Measurements from ENCODE around the gene TLK2. TPM values are rescaled to one million over a fixed set of nuclear protein-coding genes. Genes with fewer than 3 reads are reported as not detected.

Gene TLK2
- total RNA-seq, 1 experiment from 2014 or later, result 40.5 TPM

DNA sequence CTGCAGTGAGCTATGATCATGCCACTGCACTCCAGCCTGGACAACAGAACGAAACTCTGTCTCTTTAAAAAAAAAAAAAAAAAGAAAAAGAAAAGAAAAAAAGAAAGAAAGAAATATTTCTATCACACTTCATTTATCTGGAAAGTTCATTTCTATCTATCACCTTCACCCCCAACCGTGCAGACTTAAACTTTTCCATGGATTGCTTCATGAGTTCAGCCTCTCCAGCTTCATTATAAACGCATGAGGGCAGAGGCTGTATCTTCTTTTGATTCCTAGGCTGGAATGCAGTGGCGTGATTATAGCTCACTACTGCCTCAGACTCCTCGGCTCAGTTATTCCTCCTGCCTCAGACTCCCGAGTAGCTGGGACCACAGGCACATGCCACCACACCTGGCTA, 177.0 kb downstream of the TLK2 start:
- H3K4me1 ChIP-seq (ENCODE audit: insufficient read depth, low read length), result peaks cover 11% of the 10 kb centered on the region; the same call in 1 of the 2 replicates
- no peaks in the 10 kb centered on the region for H3K27me3 ChIP-seq (ENCODE audit: low read length)
- no TSS peak for BruUV-seq (replicated peaks)
- intact Hi-C loops (cut with micrococcal nuclease), result no loop called here
- no peaks in the 10 kb centered on the region for H3F3A ChIP-seq (ENCODE audit: low read length, unreplicated experiment)
- no peak overlapping the region for H3K9ac ChIP-seq (ENCODE audit: low read length)
- no peak overlapping the region for H3K4me2 ChIP-seq (ENCODE audit: low read length)
- no peaks in the 10 kb centered on the region for H4K20me1 ChIP-seq (ENCODE audit: low read length)
- H3K36me3 ChIP-seq (ENCODE audit: low read depth, low read length), result no peaks in the 10 kb centered on the region
- H3K79me2 ChIP-seq (ENCODE audit: low read length), result no peaks in the 10 kb centered on the region
- ATAC-seq (no peak), DNase-seq (no peak)
- ChIA-PET POLR2A (ENCODE audit: unreplicated experiment) (no interaction called here), CTCF (no interaction called here)
- H3K27ac ChIP-seq (ENCODE audit: low read length), result no peak overlapping the region
- H3K9me3 ChIP-seq (ENCODE audit: low read length), result no peaks in the 10 kb centered on the region
- no peak overlapping the region for H3K4me3 ChIP-seq (ENCODE audit: low read length)
- no peak overlapping the region for H2AFZ ChIP-seq (ENCODE audit: low read length)
- no peak for TF ChIP-seq EZH2 (IDR thresholded peaks at IDR 0.05; ENCODE audit: low read length, unreplicated experiment)
- TF ChIP-seq, protein P1, sequence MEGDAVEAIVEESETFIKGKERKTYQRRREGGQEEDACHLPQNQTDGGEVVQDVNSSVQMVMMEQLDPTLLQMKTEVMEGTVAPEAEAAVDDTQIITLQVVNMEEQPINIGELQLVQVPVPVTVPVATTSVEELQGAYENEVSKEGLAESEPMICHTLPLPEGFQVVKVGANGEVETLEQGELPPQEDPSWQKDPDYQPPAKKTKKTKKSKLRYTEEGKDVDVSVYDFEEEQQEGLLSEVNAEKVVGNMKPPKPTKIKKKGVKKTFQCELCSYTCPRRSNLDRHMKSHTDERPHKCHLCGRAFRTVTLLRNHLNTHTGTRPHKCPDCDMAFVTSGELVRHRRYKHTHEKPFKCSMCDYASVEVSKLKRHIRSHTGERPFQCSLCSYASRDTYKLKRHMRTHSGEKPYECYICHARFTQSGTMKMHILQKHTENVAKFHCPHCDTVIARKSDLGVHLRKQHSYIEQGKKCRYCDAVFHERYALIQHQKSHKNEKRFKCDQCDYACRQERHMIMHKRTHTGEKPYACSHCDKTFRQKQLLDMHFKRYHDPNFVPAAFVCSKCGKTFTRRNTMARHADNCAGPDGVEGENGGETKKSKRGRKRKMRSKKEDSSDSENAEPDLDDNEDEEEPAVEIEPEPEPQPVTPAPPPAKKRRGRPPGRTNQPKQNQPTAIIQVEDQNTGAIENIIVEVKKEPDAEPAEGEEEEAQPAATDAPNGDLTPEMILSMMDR (conservative IDR thresholded peaks at IDR 0.05; ENCODE audit: low read depth, low read length), result no peak
- H3K9me2 ChIP-seq (replicated peaks; ENCODE audit: low read length), result no peaks in the 10 kb centered on the region

DNA sequence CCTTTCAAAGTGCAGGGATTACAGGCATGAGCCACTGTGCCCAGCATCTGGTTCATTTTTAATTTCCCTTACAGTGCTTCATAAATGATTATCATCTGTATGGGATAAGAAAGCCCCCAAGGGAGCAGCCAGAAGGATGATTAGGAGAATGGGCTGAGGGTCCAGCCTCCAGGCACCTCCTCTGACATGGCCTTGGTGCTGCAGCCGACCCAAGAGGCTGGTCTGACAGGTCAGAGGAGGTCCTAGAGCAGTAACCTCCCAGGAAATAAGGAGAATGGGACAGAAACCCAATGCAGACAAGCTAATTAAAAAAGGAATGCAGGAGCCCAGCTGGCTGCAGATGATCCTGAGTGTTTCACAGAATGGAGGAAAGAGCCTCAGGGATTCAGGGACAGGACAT, 177.8 kb downstream of the TLK2 start:
- no peak overlapping the region for H3K4me3 ChIP-seq (ENCODE audit: low read length)
- intact Hi-C loops (cut with micrococcal nuclease), result no loop called here
- TF ChIP-seq EZH2 (IDR thresholded peaks at IDR 0.05; ENCODE audit: low read length, unreplicated experiment), result no peak
- no peak for TF ChIP-seq EZH2phosphoT487 (IDR thresholded peaks at IDR 0.05; ENCODE audit: borderline replicate concordance, low read length)
- TF ChIP-seq, protein P1 (conservative IDR thresholded peaks at IDR 0.05; ENCODE audit: low read depth, low read length), result no peak
- no peak overlapping the region for H3K9ac ChIP-seq (ENCODE audit: low read length)
- ATAC-seq, result no peak
- no peaks in the 10 kb centered on the region for H3F3A ChIP-seq (ENCODE audit: low read length, unreplicated experiment)
- no peaks in the 10 kb centered on the region for H3K79me2 ChIP-seq (ENCODE audit: low read length)
- no peaks in the 10 kb centered on the region for H3K9me2 ChIP-seq (replicated peaks; ENCODE audit: low read length)
- H2AFZ ChIP-seq (ENCODE audit: low read length), result no peak overlapping the region
- ChIA-PET CTCF (no interaction called here), POLR2A (ENCODE audit: unreplicated experiment) (no interaction called here)
- DNase-seq, result no peak
- peaks cover 11% of the 10 kb centered on the region; the same call in 1 of the 2 replicates for H3K4me1 ChIP-seq (ENCODE audit: insufficient read depth, low read length)
- no peaks in the 10 kb centered on the region for H4K20me1 ChIP-seq (ENCODE audit: low read length)
- no peaks in the 10 kb centered on the region for H3K36me3 ChIP-seq (ENCODE audit: low read depth, low read length)
- BruUV-seq (replicated peaks), result no TSS peak
- no peak overlapping the region for H3K27ac ChIP-seq (ENCODE audit: low read length)
- H3K4me2 ChIP-seq (ENCODE audit: low read length), result no peak overlapping the region
- H3K27me3 ChIP-seq (ENCODE audit: low read length), result no peaks in the 10 kb centered on the region
- no peaks in the 10 kb centered on the region for H3K9me3 ChIP-seq (ENCODE audit: low read length)

DNA sequence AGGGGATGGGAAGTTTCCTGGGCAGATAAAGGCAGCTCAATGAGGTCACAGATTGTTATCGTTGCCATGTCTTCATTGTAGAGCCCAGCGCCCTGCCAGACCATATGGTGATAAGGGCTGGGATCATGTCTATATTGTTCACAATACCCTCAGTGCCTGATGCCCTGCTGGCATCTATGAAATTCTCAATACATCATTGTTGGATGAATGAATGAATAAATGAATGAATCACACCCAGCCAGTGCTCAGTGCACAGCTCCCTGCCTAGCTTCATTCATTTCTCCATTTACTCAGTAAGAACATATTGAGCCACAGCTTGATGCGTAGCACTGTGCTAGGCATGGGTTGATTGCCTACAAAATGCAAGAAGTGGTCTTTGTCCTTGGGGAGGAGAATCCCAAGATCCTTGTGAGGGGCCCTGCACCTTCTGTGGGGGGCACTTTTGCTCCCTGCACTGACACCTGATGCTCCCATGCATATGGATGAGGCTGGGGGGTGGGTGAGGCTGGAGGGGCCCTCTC, 178.6 kb downstream of the TLK2 start:
- no peak overlapping the region for H3K4me3 ChIP-seq (ENCODE audit: low read length)
- no peaks in the 10 kb centered on the region for H3K9me2 ChIP-seq (replicated peaks; ENCODE audit: low read length)
- no peak for ATAC-seq
- no peaks in the 10 kb centered on the region for H3K9me3 ChIP-seq (ENCODE audit: low read length)
- no peak for TF ChIP-seq EZH2phosphoT487 (IDR thresholded peaks at IDR 0.05; ENCODE audit: borderline replicate concordance, low read length)
- TF ChIP-seq, protein P1 (conservative IDR thresholded peaks at IDR 0.05; ENCODE audit: low read depth, low read length), result no peak
- TF ChIP-seq EZH2 (IDR thresholded peaks at IDR 0.05; ENCODE audit: low read length, unreplicated experiment), result no peak
- H3K27me3 ChIP-seq (ENCODE audit: low read length), result no peaks in the 10 kb centered on the region
- intact Hi-C loops (cut with micrococcal nuclease), result no loop called here
- H3K4me1 ChIP-seq (ENCODE audit: insufficient read depth, low read length), result peaks cover 7% of the 10 kb centered on the region; the same call in 1 of the 2 replicates
- no TSS peak for BruUV-seq (replicated peaks)
- no peak overlapping the region for H2AFZ ChIP-seq (ENCODE audit: low read length)
- H3K79me2 ChIP-seq (ENCODE audit: low read length), result no peaks in the 10 kb centered on the region
- no peak overlapping the region for H3K27ac ChIP-seq (ENCODE audit: low read length)
- H3F3A ChIP-seq (ENCODE audit: low read length, unreplicated experiment), result no peaks in the 10 kb centered on the region
- no peaks in the 10 kb centered on the region for H4K20me1 ChIP-seq (ENCODE audit: low read length)
- no peak overlapping the region for H3K4me2 ChIP-seq (ENCODE audit: low read length)
- CTCF ChIA-PET, result no interaction called here
- no peaks in the 10 kb centered on the region for H3K36me3 ChIP-seq (ENCODE audit: low read depth, low read length)
- H3K9ac ChIP-seq (ENCODE audit: low read length), result no peak overlapping the region
- no peak for DNase-seq
- POLR2A ChIA-PET (ENCODE audit: unreplicated experiment), result no interaction called here

Measured in PC-3 (cell line).